SW 1271 (cell line): ENCODE measurements around the gene CNPY4.

Experiments
- DNase-seq, 2 experiments: peaks; one replicate each; lab custom pipeline; 2025; lab: John Stamatoyannopoulos, UW

The CNPY4 gene

GRCh38 chr7:100119072-100119969 is at the start of gene CNPY4, which contains the start of gene TAF6:
TSS of gene CNPY4 (plus strand) at chr7:100119634. CDS start at chr7:100119745, 111 bp downstream.
TSS of gene TAF6 (minus strand) at chr7:100119358. CDS start at chr7:100114209, 5,149 bp downstream.
- DNase-seq = peak; percentile 78 to 95

- no peak for DNase-seq
Measured at GRCh38 chr7:100069991-100070390, 49.4 kb upstream of the CNPY4 start.

GRCh38 chr7:100071018-100071723 is 48.3 kb upstream of the CNPY4 start:
- no peak for DNase-seq

- DNase-seq = no peak
Measured at GRCh38 chr7:100072462-100072861, 47.0 kb upstream of the CNPY4 start.

- DNase-seq = no peak
Measured at GRCh38 chr7:100074841-100075240, 44.6 kb upstream of the CNPY4 start.

- no peak for DNase-seq
Measured at GRCh38 chr7:100075418-100075817, 44.0 kb upstream of the CNPY4 start.

- DNase-seq = no peak
Measured at GRCh38 chr7:100077205-100077604, 42.2 kb upstream of the CNPY4 start.

- DNase-seq = no peak
Measured at GRCh38 chr7:100079024-100079560, 40.3 kb upstream of the CNPY4 start.

GRCh38 chr7:100080907-100081534 is 38.4 kb upstream of the CNPY4 start:
- DNase-seq = no peak

GRCh38 chr7:100081535-100082102 is 37.8 kb upstream of the CNPY4 start, which contains the start of gene ZNF3:
TSS of gene ZNF3 (minus strand) at chr7:100081723. CDS start at chr7:100077357, 4,366 bp downstream.
- peak; percentile 96 to 97 for DNase-seq

- no peak for DNase-seq
Measured at GRCh38 chr7:100082978-100083377, 36.5 kb upstream of the CNPY4 start.

GRCh38 chr7:100085515-100085914 is 33.9 kb upstream of the CNPY4 start:
- DNase-seq = no peak

- peak; percentile 78 to 90 for DNase-seq
Measured at GRCh38 chr7:100087055-100087750, 32.2 kb upstream of the CNPY4 start.

GRCh38 chr7:100088095-100088620 is 31.3 kb upstream of the CNPY4 start:
- DNase-seq = no peak

GRCh38 chr7:100088621-100089457 is 30.6 kb upstream of the CNPY4 start, which contains the start of gene COPS6:
TSS of gene COPS6 (plus strand) at chr7:100088969. CDS start at chr7:100088991, 22 bp downstream.
- peak in 1 of 2 experiments; percentile 64 for DNase-seq

- no peak for DNase-seq
Measured at GRCh38 chr7:100089458-100090196, 29.8 kb upstream of the CNPY4 start.

GRCh38 chr7:100090527-100091410 is 28.7 kb upstream of the CNPY4 start:
- peak in 1 of 2 experiments; percentile 9 for DNase-seq
